ENCODE data around the gene DHX16.

DHX16 gene

GRCh38 chr6:30691208-30691847, 18.5 kb upstream of the DHX16 start:
- no peak for DNase-seq

GRCh38 chr6:30690403-30691207, 17.8 kb upstream of the DHX16 start, which contains the start of gene NRM:
NRM (minus strand) TSS chr6:30690984; CDS start chr6:30690974, 10 bp downstream.
- peak; percentile 78 for DNase-seq

- DNase-seq: no peak
These were observed 17.2 kb upstream of the DHX16 start for GRCh38 chr6:30689985-30690384.

DNA sequence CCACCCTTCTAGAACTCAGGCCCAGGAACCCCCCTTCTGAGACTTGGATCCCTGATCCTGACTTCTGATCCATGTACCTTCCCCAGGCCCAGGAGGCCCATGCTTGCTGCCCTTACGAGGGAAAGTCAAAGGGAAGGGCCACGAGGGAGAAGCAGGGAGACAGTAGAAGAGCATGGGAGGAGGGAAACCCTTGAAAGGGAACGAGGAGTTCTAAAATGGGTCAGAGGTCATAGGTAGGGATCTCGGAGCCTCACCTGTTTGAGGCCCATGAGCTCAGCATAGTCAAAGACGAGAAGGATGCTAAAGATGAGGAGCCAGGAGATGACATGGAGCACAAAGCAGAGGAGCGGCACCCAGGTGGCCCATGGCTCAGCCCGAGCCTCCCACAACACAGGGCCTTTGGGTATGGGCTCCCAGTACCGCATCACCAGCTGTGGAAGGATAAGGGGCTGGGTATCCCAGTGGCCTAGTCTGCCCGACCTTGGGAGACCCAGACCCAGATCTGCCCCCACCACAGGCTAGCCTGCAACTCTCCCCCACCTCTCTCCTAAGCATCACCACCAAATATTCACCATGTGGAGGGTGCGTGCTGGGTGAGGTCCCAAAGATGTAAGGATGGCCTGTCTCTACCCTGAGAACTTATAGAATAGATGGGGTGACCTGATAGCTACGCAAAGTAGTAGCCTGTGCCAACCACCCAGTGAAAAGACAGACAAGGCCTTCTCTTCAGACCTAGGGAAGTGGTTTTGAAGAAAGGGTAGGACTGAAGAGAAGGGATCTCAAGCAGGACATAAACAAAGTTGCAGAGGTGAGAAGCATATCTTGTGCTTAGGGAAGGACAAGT, 16.4 kb upstream of the DHX16 start:
- DNase-seq: no peak

GRCh38 chr6:30688569-30688968, 15.8 kb upstream of the DHX16 start:
- DNase-seq: no peak

GRCh38 chr6:30687659-30688431, 15.0 kb upstream of the DHX16 start:
- DNase-seq: no peak

GRCh38 chr6:30686908-30687658, 14.3 kb upstream of the DHX16 start:
- peak; percentile 71 to 83 for DNase-seq

- peak; percentile 83 to 87 for DNase-seq
These were observed 13.5 kb upstream of the DHX16 start, which contains the start of gene PPP1R18 for GRCh38 chr6:30686009-30686907. PPP1R18 (minus strand) TSS chr6:30686645; CDS start chr6:30686018, 627 bp downstream.

- peak in 1 of 2 donors; percentile 17 for DNase-seq
These were observed 12.6 kb upstream of the DHX16 start for GRCh38 chr6:30685157-30686008.

DNA sequence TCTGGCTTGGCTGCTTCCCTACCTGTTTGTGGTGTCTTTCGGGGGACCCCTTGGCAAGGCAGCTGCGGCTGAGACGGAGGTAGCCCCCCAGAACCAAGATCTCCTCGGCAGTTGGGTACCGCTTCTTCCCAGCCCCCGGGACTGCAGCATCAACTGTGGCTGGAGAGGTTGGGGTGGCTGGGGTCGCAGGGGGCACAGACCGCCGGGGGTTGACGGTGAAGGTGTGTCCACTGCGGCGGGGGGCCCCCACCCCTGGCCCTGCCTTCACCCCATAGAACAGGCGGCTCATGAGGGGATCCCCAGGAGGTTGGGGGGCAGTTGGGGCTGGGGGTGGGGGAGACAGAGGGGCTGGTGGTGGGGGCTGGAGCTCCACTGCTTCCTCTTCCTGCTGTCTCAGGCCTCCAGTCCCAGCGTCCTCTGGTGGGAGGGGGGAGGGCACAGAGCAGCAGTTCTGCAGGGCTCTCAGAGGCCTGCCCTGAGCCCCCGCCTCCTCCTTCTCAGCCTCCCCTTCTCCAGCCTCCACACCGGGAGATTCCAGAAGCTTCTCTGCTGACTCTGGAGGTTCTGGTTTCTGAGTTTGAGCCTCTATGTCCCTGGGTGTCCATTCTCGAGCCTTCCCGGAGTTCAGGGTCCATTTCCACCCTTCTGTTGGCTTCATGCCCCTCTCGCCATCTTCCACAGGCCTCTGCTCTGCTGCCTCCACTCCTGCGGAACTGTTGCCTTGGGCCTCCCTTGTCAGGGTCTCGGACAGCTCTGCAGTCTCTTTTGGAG, 11.8 kb upstream of the DHX16 start:
- DNase-seq: peak; percentile 51 to 63

GRCh38 chr6:30683980-30684338, 11.2 kb upstream of the DHX16 start:
- DNase-seq: no peak

DNA sequence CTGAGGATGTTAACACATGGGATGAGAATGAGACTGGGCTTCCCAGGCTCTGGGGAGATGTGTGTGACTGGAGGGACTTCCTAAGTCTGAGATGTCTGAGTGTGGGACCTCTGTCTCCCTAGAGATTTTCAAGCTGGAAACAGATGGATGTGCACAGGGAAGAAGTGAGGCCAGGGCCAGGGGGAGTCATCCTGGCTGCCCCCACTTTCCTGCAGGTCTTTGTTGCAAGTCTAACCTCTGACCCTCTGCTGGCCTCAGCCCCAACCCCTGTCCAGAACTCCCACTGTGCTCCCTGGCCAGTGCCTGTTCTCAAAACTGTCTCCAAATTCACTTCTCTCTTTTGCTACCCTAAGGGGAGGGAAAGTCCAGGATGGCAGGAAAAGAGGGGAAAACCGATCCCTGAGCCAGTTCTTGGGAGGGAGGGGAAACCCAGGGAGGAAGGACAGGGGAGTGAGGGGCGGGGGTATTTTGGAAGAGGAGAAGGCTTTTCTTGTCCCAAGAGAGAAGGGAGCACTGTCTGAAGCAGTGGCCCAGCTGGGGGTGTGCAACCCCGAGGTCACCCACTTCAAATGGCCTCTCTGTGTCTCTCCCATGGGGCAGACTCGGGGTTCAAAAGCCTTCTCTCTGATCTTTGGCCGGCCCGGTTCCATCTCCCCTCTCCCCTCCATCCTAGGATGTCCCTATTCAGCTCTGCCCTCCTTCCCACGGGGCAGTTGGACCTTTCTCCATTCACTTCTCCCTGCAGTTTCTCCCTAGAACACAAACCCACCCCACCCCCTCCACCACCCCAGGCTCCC, 10.6 kb upstream of the DHX16 start:
- DNase-seq: peak in 1 of 2 donors; percentile 13

DNA sequence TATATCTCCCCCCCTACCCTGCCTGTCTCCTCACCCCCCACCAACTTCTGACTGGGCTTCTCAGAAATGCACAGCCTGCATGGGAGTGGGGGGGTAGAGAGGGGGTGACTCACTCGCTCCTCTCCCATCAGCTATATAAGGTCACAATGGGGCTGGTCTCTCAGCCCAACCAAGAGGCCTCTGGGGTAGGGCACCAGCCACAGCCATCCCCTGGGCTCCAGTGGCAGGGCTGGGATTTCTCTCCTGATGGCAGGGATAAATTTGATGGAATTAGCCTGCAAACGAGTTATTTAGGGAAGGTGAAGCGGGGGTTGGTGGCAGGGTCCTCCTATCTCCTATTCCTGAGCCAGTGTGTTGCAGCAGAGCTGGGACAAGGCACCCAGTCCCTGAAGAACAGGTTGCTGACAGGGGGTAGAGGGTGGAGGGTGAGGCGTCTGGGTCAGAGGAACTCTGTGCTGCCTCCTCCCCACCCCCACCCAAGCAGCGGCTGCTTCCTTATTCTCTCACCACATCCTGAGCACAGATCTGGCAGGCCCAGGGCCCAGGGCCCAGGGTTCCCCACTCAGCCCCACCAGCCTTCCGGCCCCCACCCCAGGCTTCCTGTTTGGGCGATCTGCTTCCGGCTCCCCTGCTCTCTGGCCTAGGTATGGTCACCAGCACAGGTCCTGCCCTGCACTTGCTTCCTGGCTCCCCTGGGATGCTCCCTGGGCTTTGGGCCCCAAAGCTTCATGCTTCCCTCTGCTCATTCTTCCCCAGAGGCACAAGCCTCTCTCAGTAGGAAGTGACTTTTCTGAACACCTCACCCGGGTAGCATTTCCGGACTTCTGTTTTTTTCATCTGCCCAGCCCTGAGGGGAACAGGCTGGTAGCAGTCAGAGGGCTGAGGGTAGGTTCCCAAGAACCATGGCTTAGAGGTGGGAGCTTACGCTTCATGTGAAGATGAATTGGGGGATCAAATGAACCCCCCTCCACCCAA, 9.6 kb upstream of the DHX16 start:
- peak; percentile 88 to 89 for DNase-seq

DNA sequence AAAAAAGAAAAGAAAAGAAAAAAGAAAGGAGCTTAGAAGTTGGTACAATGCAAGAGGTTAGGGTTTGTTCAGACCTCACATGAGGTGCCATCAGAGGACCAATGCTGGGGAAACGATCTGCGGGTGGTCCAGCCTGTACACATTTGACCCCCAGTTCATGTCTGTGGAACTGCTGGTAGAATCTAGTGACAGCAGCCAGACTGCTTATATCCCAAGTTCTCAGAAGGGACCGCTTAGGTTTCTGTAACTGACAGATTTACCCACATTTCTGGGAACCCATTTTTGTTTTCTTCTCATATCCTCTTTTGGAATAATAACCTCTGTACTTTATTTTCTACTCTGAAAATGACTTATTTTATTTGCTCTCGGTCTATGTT, 8.9 kb upstream of the DHX16 start:
- no peak for DNase-seq

DNA sequence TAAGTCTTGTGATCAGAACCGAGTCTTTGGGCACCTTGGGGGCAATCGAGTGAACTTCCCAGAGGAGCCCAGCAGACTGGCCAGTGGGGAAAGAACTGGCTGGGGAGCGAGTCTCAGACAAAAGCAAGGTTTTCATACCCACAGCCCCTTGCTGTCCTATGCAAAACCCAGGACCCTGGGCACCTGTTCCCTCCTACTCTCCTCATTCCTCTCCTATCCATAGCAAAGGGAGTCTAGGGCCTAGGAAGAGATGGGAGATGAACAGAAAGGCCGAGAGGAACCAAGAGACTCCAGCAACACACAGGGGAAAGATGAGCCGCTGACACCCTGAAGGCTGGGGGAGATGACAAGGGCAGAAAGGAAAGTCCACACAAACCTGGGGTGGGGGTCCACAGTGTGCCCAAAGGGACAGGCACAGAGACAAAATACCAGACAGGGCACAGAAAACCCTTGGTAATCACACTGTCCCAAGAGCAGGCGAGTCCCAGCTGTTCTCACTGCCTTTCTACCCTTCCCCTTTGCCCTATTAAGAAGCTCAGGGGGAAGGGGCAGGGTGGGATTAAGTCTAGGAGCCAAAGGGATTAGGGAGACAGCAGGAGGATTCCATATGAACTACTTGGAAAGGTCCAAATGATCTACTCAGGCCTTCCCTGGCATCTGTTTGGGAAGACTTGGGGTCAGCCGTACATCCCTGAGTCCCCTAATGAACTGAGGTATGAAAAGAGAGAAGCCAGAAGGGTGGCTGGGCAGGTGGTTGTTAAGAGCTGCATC, 7.1 kb upstream of the DHX16 start:
- no peak for DNase-seq

Data from activated CD4-positive, alpha-beta T cell treated with anti-CD3 and anti-CD28 coated beads for 4 hours (primary cell).